Epithelial cell of proximal tubule (primary cell): ENCODE results near the gene CALU. TPM values are rescaled to one million over a fixed set of nuclear protein-coding genes. Genes with fewer than 3 reads are reported as not detected.

Source experiments
- DNase-seq: peaks from one replicate; pipeline ENCODE4 v3.0.0-alpha.2; 2011; ENCODE audit warnings: low read depth
- H3K4me3 ChIP-seq: 2 replicates; pipeline ENCODE4 v1.5.1; 2011; ENCODE audit warnings: low read depth, mild to moderate bottlenecking, low read length
- total RNA-seq: library from RNA; depleted of rRNA; stranded (reverse); fragments of >200 nt; gene quantifications from 2 replicates; pipeline ENCODE4 v1.2.3, GENCODE V29; 2015
- TF ChIP-seq, protein P1 (sequence below): conservative IDR thresholded peaks from 2 replicates; pipeline ENCODE4 v1.5.1; 2012; ENCODE audit warnings: low read depth, mild to moderate bottlenecking, low read length

CALU gene
- total RNA-seq, 1 donor from 2014 or later: 174 TPM

DNA sequence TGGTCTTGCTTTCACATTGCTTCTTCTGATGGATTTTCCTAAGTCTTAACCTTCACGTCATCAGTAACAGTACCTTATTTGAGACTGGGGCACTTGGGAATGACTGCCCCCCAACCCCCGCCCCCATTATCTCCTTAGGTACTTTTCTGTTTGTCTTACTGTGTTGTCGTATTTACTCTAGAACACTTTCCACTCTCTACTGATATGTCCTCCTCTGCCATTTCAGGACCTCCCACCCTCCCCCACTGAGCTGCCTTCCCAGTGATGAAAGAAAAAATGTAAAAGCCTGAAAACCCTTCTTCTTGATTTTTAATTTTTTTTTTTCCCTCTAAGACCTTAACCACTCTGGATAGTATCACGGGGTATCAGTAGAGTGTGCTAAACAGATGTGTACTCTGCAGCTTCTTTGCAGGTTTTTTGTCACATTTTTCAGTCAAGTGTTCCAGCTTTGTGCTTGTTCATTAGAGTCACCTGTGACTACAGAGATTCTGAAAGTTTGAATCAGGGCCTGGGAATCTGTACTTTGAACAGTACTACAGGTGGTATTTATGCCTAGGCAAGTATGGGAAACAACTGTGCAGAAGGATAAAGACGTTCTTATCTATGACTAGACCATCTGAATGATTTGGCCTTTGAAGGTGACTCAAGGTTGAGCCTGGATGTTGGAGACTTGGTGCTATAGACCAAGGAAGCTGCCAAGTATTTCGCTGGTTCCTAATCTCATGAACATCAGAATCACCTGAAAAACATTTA lies 8.3 kb downstream of the CALU start:
- TF ChIP-seq, protein P1, sequence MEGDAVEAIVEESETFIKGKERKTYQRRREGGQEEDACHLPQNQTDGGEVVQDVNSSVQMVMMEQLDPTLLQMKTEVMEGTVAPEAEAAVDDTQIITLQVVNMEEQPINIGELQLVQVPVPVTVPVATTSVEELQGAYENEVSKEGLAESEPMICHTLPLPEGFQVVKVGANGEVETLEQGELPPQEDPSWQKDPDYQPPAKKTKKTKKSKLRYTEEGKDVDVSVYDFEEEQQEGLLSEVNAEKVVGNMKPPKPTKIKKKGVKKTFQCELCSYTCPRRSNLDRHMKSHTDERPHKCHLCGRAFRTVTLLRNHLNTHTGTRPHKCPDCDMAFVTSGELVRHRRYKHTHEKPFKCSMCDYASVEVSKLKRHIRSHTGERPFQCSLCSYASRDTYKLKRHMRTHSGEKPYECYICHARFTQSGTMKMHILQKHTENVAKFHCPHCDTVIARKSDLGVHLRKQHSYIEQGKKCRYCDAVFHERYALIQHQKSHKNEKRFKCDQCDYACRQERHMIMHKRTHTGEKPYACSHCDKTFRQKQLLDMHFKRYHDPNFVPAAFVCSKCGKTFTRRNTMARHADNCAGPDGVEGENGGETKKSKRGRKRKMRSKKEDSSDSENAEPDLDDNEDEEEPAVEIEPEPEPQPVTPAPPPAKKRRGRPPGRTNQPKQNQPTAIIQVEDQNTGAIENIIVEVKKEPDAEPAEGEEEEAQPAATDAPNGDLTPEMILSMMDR: no peak
- DNase-seq: no peak
- H3K4me3 ChIP-seq: no peak overlapping the region

DNA sequence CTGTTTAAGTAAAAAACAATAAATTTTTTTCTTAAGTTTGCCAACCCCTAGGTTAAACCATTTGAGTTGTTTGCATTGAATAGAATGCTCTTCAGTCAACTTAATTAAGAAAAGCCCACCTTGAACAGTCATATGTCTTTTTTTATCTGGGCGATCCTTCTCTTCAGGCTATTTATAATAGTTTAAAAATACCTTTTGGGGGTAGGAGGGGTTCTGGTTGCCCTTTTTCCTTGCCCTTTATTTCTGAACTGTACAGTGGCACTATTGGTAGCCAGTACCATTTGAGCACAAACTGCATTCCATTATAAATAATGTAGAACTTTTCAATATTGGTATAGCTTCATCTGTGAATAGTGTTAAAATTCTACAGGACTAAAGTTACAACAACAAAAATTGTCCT lies 13.1 kb downstream of the CALU start:
- H3K4me3 ChIP-seq: no peak overlapping the region
- DNase-seq: no peak
- TF ChIP-seq, protein P1: no peak

DNA sequence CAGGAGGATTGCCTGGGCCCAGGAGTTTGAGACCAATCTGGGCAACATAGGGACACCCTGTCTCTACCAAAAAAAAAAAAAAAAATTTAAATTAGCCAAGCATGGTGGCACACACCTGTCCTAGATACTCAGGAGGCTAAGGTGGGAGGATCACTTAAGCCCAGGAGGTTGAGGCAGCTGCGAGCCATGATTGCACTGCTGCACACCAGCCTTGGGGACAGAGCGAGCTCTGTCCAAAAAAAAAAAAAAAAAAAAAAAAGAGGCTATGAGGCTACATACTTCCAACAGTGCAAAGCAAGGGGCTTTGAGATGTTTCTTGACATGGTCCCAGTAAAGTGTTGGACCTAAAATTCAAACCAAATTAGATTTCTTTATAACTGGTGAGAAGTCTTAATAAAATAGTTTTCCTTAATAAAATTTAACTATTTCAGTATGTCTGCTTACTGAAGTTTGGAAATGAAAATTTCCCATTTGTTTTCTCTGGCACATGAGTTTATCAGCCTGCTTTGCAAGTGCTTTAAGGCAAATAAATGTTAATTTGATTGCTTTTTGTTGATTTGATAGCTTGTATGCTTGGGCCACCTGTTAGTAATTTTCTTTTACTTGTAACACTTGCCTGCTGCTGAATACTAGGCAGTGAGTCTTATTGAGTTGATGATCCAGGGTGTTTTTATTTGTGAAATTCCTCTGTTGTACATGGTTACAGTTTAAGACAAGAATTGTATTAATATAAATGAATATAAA lies 16.1 kb downstream of the CALU start:
- TF ChIP-seq, protein P1: no peak
- no peak for DNase-seq
- no peak overlapping the region for H3K4me3 ChIP-seq

DNA sequence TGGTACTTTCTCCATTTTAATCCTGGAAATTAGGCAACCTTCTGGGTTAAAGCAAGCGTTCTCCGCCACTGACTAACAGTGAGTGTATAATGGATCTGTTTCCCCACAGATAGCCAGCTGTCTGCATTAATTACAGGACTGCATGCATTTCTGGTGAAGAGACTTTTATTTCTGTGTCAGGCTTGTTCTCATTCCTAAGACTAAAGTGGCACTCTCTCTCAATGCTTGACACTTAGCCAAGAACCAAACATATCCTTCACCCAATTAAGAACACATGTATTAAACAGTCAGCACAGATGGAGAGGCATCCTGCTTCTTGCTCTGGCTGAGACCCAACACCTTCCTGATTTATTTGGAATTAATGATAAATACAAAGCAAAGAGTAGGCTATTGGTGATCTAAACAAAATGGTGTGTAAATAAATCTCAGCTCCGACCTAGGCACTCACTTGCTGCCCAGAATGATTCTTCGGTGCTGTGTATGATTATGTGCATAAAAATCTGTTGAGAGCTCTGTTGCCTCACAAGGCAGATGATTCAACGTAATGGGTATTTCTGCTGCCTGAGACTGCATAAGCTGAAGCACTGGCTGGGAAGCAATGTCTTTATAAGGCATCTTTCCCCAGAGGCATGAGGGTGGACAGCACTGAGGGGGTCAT lies 16.8 kb downstream of the CALU start:
- no peak overlapping the region for H3K4me3 ChIP-seq
- TF ChIP-seq, protein P1: no peak
- no peak for DNase-seq

DNA sequence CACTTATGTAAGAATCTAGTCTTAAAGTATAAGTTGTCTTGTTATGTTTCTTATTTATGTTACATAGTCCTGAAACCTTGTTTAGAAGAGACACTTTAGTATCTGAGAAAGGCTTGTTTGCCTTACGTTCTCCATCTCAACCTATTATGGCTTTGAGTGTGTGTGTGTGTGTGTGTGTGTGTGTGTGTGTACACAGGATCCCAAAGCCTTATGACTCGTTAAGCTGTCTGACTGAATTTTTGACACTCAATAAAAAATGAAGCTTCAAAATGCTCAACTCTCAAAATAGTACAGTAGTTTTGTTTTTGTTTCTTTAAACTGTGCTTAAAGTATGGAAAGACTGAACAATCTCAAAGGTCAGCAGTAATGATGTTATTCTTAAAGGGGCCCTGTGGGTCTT lies 18.0 kb downstream of the CALU start:
- no peak overlapping the region for H3K4me3 ChIP-seq
- TF ChIP-seq, protein P1: no peak
- DNase-seq: no peak

DNA sequence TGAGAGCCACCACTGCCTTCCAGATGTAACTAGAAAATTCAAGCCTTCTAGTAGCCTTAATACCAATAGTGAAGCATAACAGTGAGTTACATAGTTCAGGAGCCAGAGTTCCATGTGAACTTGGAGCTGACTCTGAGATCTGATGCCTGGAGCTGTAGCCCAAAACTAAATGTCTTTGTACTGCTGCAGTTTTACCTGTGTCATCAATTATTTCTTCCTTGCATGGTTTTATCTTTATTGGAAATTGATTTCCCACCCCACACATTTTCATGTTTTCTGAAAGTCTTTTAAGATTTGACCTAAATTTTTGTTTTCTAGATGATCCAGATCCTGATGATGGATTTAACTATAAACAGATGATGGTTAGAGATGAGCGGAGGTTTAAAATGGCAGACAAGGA lies 19.4 kb downstream of the CALU start:
- TF ChIP-seq, protein P1: no peak
- no peak overlapping the region for H3K4me3 ChIP-seq

More for the DNA sequence above, 19.4 kb downstream of the CALU start:
- DNase-seq: no peak
